CD14-positive monocyte (primary cell): ENCODE results near the gene SCNN1B. TPM values are rescaled to one million over a fixed set of nuclear protein-coding genes. Genes with fewer than 3 reads are reported as not detected.

ENCODE experiments used
- DNase-seq, 3 donors: peaks; one replicate each; pipeline ENCODE4 v3.0.0-alpha.2; 2011 to 2022
- H2AFZ ChIP-seq: 2 replicates; pipeline ENCODE4 v1.6.0; 2012; ENCODE audit warnings: mild to moderate bottlenecking, low read depth, low read length, inconsistent platforms; ENCODE audit not compliant: insufficient read depth, poor library complexity, severe bottlenecking
- H3K27ac ChIP-seq, 2 donors: 1 replicate in 1 of 2; 2 replicates in 1 of 2; pipeline ENCODE4 v1.5.1; 2012 to 2013; ENCODE audit warnings: low read length in 2 of 2, control low read depth in 1 of 2, inconsistent platforms in 1 of 2, low read depth in 1 of 2, mild to moderate bottlenecking in 1 of 2
- H3K27me3 ChIP-seq, 2 donors: one replicate each; pipeline versions ENCODE4 v1.6.0 to v1.6.1; 2011 to 2013; ENCODE audit warnings: low read length in 2 of 2; ENCODE audit not compliant: control insufficient read depth in 2 of 2, insufficient read depth in 2 of 2
- H3K36me3 ChIP-seq, 2 donors: replicated peaks in 1 of 2; 1 replicate in 1 of 2; 2 replicates in 1 of 2; pipeline versions ENCODE4 v1.5.1 to v1.6.1; 2012 to 2013; ENCODE audit warnings: low read length in 2 of 2, control low read depth in 1 of 2, inconsistent platforms in 1 of 2, mild to moderate bottlenecking in 1 of 2; ENCODE audit not compliant: insufficient read depth in 2 of 2, control insufficient read depth in 1 of 2
- H3K4me1 ChIP-seq, 2 donors: 1 replicate in 1 of 2; 2 replicates in 1 of 2; pipeline versions ENCODE4 v1.5.1 to v1.6.1; 2012 to 2013; ENCODE audit warnings: low read length in 2 of 2, control low read depth in 1 of 2, inconsistent platforms in 1 of 2, mild to moderate bottlenecking in 1 of 2, moderate library complexity in 1 of 2; ENCODE audit not compliant: insufficient read depth in 2 of 2, control insufficient read depth in 1 of 2
- H3K4me2 ChIP-seq: replicated peaks from 2 replicates; pipeline ENCODE3; 2012; ENCODE audit warnings: low read length, moderate library complexity, mild to moderate bottlenecking; ENCODE audit not compliant: poor library complexity, severe bottlenecking; ENCODE audit errors: extremely low read depth
- H3K4me3 ChIP-seq, 3 experiments: fragments of 200-600 bp in 1 of 3; sonication (generic) in 1 of 3; replicated peaks in 1 of 3; 1 replicate in 2 of 3; 2 replicates in 1 of 3; pipeline ENCODE4 v1.5.1; 2011 to 2013; ENCODE audit warnings: low read length in 3 of 3, mild to moderate bottlenecking in 3 of 3, control low read depth in 2 of 3, low read depth in 2 of 3, inconsistent platforms in 1 of 3, moderate library complexity in 1 of 3
- H3K79me2 ChIP-seq: 2 replicates; pipeline ENCODE4 v1.6.0; 2012; ENCODE audit warnings: mild to moderate bottlenecking, control low read depth, inconsistent platforms, low read length, moderate library complexity; ENCODE audit not compliant: insufficient read depth
- H3K9ac ChIP-seq: 2 replicates; pipeline ENCODE4 v1.6.0; 2017; ENCODE audit warnings: low read length, mild to moderate bottlenecking; ENCODE audit not compliant: insufficient read depth, poor library complexity, severe bottlenecking
- H3K9me3 ChIP-seq, 2 donors: replicated peaks in 1 of 2; 1 replicate in 1 of 2; 2 replicates in 1 of 2; pipeline versions ENCODE4 v1.5.1 to v1.6.1; 2012 to 2013; ENCODE audit warnings: low read length in 2 of 2, control low read depth in 1 of 2; ENCODE audit not compliant: control insufficient read depth in 1 of 2, insufficient read depth in 1 of 2
- H4K20me1 ChIP-seq: 2 replicates; pipeline ENCODE4 v1.6.0; 2012; ENCODE audit warnings: mild to moderate bottlenecking, low read length, control low read depth, moderate library complexity; ENCODE audit not compliant: insufficient read depth
- H3K27ac Mint-ChIP-seq, 7 donors: one replicate each; pipeline ENCODE4 v1.8.0; 2020; ENCODE audit warnings: mild to moderate bottlenecking in 7 of 7, mixed read lengths in 7 of 7, moderate library complexity in 6 of 7, inconsistent platforms in 2 of 7
- H3K27me3 Mint-ChIP-seq, 3 donors: one replicate each; pipeline ENCODE4 v1.8.0; 2021 to 2022; ENCODE audit warnings: low read depth in 3 of 3, mild to moderate bottlenecking in 3 of 3, mixed read lengths in 3 of 3, moderate library complexity in 3 of 3, inconsistent platforms in 1 of 3
- H3K36me3 Mint-ChIP-seq, 2 donors: one replicate each; pipeline ENCODE4 v1.8.0; 2020; ENCODE audit warnings: mixed read lengths in 2 of 2, inconsistent platforms in 1 of 2, mild to moderate bottlenecking in 1 of 2
- H3K4me1 Mint-ChIP-seq: one replicate; pipeline ENCODE4 v1.8.0; 2020; ENCODE audit warnings: mild to moderate bottlenecking, mixed read lengths
- H3K4me3 Mint-ChIP-seq, 2 donors: one replicate each; pipeline ENCODE4 v1.8.0; 2020; ENCODE audit warnings: mild to moderate bottlenecking in 2 of 2, mixed read lengths in 2 of 2, moderate library complexity in 1 of 2
- H3K9me3 Mint-ChIP-seq, 7 donors: one replicate each; pipeline ENCODE4 v1.8.0; 2020 to 2022; ENCODE audit warnings: mixed read lengths in 7 of 7, mild to moderate bottlenecking in 6 of 7, moderate library complexity in 6 of 7, inconsistent platforms in 2 of 7
- CTCF ChIP-seq: fragments of 200-600 bp; IDR thresholded peaks from one replicate; pipeline ENCODE4 v1.8.0; 2022; ENCODE audit warnings: antibody characterized with exemption, mild to moderate bottlenecking
- WGBS: methylation state at CpG from one replicate; pipeline ENCODE4 v1.1.5; 2013; ENCODE audit warnings: missing lambda C conversion rate; ENCODE audit not compliant: insufficient coverage; 5-methylcytosine and 5-hydroxymethylcytosine counted together
- intact Hi-C, 2 donors: fragments of 100-400 bp; cut with micrococcal nuclease; formaldehyde crosslinking; loops; one replicate each; pipeline versions ENCODE4 v1.15.0 to v1.15.1; 2023
- polyA plus RNA-seq, 3 donors: library from polyadenylated mRNA; depleted of rRNA in 1 of 3; unstranded in 2 of 3; stranded (reverse) in 1 of 3; fragments of 300-500 nt in 2 of 3; fragments of >200 nt in 1 of 3; fragmentation: Illumina TruSeq in 2 of 3; gene quantifications; 1 replicate in 2 of 3; 2 replicates in 1 of 3; pipeline ENCODE4 v1.2.3, GENCODE V29; 2012 to 2021

Gene SCNN1B
- polyA plus RNA-seq, 3 donors: not detected

GRCh38 chr16:23367564-23367963 is 65.5 kb downstream of the SCNN1B start:
- H3K36me3 Mint-ChIP-seq: no peaks in the 10 kb centered on the region
- no peak overlapping the region for H3K4me3 Mint-ChIP-seq
- no peaks in the 10 kb centered on the region for H3K9me3 ChIP-seq
- no peak overlapping the region for H3K9ac ChIP-seq
- H3K4me1 ChIP-seq: no peaks in the 10 kb centered on the region
- no peaks in the 10 kb centered on the region for H3K27me3 ChIP-seq
- intact Hi-C loops: no loop called here
- H3K4me2 ChIP-seq: no peak overlapping the region
- H2AFZ ChIP-seq: no peak overlapping the region
- no peak overlapping the region for H3K4me3 ChIP-seq
- no peaks in the 10 kb centered on the region for H4K20me1 ChIP-seq
- no peaks in the 10 kb centered on the region for H3K79me2 ChIP-seq
- no peak for DNase-seq
- no peak overlapping the region for H3K27ac Mint-ChIP-seq
- TF ChIP-seq CTCF: no peak
- no peaks in the 10 kb centered on the region for H3K36me3 ChIP-seq
- H3K4me1 Mint-ChIP-seq: peaks cover 1% of the 10 kb centered on the region
- no peak overlapping the region for H3K27ac ChIP-seq
- H3K27me3 Mint-ChIP-seq: peaks cover 0 to 5% (median 4%) of the 10 kb centered on the region in 3 donors
- WGBS: 90% methylated on average over 2 of the region's 10 CpGs
- peaks cover 0 to 3% (median 0%) of the 10 kb centered on the region in 7 donors for H3K9me3 Mint-ChIP-seq

- no peak overlapping the region for H3K4me2 ChIP-seq
These were observed 65.9 kb downstream of the SCNN1B start for GRCh38 chr16:23367988-23368387.

More at GRCh38 chr16:23367988-23368387, 65.9 kb downstream of the SCNN1B start:
- H3K27me3 ChIP-seq: no peaks in the 10 kb centered on the region
- H3K4me3 Mint-ChIP-seq: no peak overlapping the region
- no peak overlapping the region for H2AFZ ChIP-seq
- H3K27ac Mint-ChIP-seq: no peak overlapping the region
- no peak overlapping the region for H3K9ac ChIP-seq
- H3K27ac ChIP-seq: no peak overlapping the region
- no peak overlapping the region for H3K4me3 ChIP-seq
- H3K9me3 Mint-ChIP-seq: peaks cover 0 to 3% (median 0%) of the 10 kb centered on the region in 7 donors
- peaks cover 0 to 6% (median 5%) of the 10 kb centered on the region in 3 donors for H3K27me3 Mint-ChIP-seq
- no peak for DNase-seq
- H3K9me3 ChIP-seq: no peaks in the 10 kb centered on the region
- intact Hi-C loops: no loop called here
- no peak for TF ChIP-seq CTCF
- 86% methylated on average over 8 of the region's 8 CpGs for WGBS
- no peaks in the 10 kb centered on the region for H3K79me2 ChIP-seq
- peaks cover 1% of the 10 kb centered on the region for H3K4me1 Mint-ChIP-seq
- H3K36me3 ChIP-seq: no peaks in the 10 kb centered on the region
- H4K20me1 ChIP-seq: no peaks in the 10 kb centered on the region
- no peaks in the 10 kb centered on the region for H3K4me1 ChIP-seq
- H3K36me3 Mint-ChIP-seq: no peaks in the 10 kb centered on the region
